ENCODE data around the gene CCDC14.
"Not testable (repeated sequence)": the region's sequence is repeated elsewhere in the genome, so short reads cannot be mapped to it uniquely, and the experiment has no call there.

The CCDC14 gene

DNA sequence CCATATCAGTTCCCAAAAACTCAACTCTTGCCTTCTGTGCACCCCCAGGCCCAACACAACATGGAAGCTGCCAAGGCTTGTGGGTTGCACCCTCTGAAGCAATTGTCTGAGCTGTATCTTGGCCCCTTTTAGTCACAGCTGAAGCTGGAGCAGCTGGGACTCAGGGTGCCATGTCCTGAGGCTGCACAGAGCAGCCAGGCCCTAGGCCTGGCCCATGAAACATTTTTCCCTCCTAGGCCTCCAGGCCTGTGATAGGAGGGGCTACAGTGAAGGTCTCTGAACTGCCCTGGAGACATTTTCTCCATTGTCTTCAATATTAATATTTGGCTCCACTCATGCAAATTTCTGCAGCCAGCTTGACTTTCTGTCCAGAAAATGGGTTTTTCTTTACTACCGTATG is 68.8 kb downstream of the CCDC14 start:
- DNase-seq = no peak

DNA sequence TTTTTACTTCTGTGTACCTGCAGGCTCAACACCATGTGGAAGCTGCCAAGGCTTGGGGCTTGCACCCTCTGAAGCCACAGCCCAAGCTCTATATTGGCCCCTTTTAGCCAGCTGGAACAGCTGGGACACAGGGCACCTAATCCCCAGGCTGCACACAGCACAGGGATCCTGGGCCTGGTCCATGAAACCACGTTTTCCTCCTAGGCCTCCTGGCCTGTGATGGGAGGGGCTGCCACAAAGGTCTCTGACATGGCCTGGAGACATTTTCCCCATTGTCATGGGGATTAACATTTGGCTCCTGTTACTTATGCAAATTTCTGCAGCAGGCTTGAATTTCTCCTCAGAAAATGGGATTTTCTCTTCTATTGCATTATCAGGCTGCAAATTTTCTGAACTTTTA is 70.0 kb downstream of the CCDC14 start:
- DNase-seq = not testable (repeated sequence)

GRCh38 chr3:123890162-123890561 is 70.9 kb downstream of the CCDC14 start:
- DNase-seq = not testable (repeated sequence)

GRCh38 chr3:123884993-123885392 is 76.0 kb downstream of the CCDC14 start:
- DNase-seq = no peak

DNA sequence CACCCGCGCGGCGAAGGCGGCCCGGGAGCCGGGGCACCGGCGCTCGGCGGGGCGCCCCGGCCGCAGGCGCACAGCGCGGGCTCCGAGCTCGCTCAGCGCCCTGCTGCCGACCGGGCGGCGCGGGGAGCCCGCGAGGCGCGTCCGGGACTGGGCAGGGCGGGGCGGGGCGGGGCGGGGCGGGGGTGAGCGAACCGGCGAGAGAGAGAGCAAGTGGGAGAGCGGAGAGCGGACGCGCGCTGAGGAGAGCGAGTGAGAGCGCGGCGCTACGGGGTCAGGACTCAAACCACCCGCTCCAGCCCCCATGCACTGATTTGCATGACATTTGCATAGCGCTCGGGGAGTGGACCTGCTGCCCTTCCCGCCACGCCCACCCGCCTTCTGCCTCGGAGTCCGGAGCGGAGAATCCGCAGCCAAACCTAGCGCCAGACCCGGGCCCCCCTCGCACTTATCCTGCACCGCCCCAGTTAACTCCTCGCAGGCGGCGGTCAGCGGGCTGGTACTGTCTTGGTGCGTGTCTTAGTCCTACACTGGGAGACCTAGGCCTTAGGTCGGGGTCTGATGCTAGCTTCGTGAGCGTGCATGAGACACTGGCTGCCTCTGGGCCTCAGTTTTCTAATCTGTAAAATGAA is 76.7 kb downstream of the CCDC14 start, which contains the start of gene MYLK:
MYLK (minus strand) TSS at position 130 of the 629 bp plus-strand sequence. CDS start 90,491 bp downstream, outside the sequence.
- DNase-seq = peak; percentile 96

- DNase-seq = no peak
Observed at GRCh38 chr3:123883701-123884202, 77.3 kb downstream of the CCDC14 start.

DNA sequence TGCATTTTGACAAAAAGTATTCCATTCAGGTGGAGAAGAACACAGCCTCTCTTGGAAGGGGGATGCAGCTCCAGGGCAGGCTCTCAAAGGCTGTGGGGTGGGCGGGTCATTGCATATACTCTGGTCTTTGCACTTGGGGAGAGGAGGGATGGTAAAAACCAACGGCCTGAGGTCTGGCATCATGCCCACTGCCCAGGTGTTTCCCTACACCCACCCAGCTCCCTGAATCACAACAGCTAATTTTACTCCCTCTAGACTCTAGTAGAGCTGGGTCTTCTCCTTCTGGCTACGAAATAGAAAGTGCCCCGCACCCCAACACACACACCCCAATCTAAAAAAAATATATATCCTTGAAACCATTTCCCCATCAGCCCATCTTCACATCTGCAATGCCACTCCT is 77.9 kb downstream of the CCDC14 start:
- no peak for DNase-seq

- DNase-seq = no peak
Observed at GRCh38 chr3:123881771-123882170, 79.3 kb downstream of the CCDC14 start.

- DNase-seq = peak; percentile 70
Observed at GRCh38 chr3:123880998-123881561, 79.9 kb downstream of the CCDC14 start.

GRCh38 chr3:123878807-123879206 is 82.2 kb downstream of the CCDC14 start:
- no peak for DNase-seq

DNA sequence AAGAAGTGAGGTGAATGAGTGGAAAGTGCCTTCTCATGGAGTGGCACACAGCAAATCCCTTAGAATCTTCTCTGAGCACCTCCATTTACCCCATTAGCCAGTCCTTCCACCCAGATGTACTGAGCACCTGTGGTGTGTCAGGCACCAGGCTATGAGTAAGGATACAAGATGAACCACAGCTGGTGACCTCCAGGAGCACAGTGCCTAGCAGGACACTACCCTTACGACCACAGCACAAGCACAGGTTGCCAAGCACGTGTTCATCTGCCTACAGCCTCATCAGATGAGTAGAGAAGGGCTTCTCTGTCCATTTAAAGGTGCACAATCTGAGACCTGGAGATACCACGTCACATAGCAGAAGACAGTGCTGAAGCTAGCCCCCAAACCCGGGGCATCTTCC is 83.1 kb downstream of the CCDC14 start:
- no peak for DNase-seq

GRCh38 chr3:123877466-123877865 is 83.6 kb downstream of the CCDC14 start:
- DNase-seq = no peak

- no peak for DNase-seq
Observed at GRCh38 chr3:123876858-123877257, 84.2 kb downstream of the CCDC14 start.

- no peak for DNase-seq
Observed at GRCh38 chr3:123872621-123873020, 88.4 kb downstream of the CCDC14 start.

- no peak for DNase-seq
Observed at GRCh38 chr3:123871946-123872345, 89.1 kb downstream of the CCDC14 start.

GRCh38 chr3:123870033-123870432 is 91.0 kb downstream of the CCDC14 start:
- DNase-seq = peak; percentile 77

DNA sequence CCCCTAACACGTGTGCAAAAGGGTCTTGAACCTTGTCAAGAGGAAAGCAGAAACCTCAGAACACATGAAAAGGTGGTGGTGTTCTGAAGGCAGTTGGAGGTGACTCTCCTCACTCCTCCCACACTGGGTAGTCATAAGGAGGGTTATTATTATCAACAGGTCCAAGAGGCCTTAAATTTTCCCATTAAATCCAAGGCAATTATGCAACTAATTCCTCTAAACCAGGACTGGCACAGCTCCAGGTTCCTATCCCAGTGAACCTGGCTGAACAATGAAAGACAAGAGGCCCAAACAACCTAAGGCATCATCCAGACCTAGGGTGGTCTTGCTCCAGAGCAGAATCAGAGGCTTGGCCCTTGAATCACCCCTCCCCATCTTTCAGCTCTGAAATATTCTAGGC is 91.9 kb downstream of the CCDC14 start:
- DNase-seq = no peak

DNA sequence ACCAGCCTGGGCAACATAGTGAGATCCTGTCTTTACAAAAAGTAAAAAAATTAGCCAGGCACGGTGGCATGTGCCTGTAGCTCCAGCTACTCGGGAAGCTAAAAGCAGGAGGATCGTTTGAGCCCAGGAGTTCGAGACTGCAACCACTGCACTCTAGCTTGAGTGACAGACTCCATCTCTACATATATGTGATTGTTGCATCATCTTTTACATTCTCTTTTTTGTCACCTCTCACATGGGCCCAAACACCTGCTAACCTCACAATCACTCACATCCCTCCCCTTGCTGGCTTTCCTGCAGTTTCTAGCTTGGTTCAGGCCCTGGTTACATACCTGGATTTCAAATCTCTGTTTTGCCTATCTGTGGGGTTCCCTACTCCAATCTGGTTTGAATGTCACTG is 96.3 kb downstream of the CCDC14 start:
- DNase-seq = no peak

Measured in EL (cell line).